HG03139 (cell line): ENCODE measurements around the gene FADS1.

Experiments
- ATAC-seq: cut with Tn5 transposase; IDR thresholded peaks from one replicate; pipeline ENCODE4 v1.9.1; 2021; ENCODE audit not compliant: unreplicated experiment

The FADS1 gene

DNA sequence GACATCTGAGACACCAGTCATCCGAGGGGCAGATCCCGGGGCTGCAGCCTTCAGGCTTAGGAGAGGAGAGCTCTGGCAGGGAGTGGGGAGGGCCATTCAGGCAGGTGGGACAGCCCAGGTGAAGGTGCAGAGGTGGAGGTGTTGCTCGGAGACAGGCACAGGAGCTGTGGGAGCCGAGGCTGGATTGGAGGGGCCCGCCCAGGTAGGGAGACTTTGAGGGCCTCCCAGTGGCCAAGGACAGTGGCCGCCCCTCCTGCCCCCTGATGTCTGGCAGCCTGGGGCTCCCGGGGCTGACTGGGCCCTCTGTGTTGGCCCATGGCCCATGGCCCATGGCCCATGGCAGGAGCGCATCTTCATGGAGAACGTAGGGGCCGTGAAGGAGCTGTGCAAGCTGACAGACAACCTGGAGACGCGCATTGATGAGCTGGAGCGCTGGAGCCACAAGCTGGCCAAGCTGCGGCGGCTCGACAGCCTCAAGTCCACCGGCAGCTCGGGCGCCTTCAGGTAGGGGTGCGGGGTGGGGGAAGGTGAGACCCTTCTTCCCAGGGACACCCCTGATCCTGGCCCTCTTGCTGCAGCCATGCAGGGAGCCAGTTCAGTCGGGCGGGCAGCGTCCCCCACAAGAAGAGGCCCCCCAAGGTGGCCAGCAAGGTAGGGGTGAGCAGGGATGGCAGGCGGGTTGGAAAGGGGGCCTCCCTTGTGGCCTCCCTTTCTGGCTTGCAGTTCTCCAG lies 37.7 kb downstream of the FADS1 start:
- ATAC-seq, result no peak

- ATAC-seq, result no peak
Measured at GRCh38 chr11:61778357-61778886, 38.4 kb downstream of the FADS1 start.

DNA sequence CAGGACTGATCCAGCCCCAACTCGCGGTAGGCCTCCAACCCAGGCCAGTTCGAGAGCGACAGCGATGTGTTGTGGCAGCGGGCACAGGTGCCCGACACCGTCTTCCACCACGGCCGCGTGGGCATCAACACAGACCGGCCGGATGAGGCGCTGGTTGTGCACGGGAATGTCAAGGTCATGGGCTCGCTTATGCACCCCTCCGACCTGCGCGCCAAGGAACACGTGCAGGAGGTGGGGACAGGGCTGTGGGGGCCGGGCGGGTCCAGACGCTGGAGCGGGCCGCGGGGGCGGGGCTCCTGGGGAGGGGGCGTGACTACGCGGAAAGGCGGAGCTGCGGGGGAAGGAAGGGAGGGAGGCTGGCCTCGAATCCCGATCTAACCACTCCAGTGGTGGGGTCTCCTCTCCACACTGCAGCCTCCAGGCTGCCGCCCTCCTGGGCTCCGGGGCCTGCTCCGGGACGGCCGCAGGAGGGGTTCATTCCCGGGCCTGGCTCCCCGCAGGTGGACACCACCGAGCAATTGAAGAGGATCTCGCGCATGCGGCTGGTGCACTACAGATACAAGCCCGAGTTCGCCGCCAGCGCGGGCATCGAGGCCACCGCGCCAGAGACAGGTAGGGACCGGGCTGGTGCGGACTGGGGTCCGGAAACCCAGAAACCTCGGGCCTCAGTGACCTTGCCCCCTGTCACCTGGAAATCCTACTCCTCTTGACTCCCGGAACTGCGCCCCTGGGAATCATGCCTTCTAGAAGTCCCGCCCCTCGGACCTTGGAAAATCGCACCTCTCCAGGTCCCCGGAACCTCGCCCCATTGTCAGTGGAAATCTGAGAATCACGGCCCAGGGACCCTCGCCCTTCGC lies 39.3 kb downstream of the FADS1 start:
- ATAC-seq, result no peak

DNA sequence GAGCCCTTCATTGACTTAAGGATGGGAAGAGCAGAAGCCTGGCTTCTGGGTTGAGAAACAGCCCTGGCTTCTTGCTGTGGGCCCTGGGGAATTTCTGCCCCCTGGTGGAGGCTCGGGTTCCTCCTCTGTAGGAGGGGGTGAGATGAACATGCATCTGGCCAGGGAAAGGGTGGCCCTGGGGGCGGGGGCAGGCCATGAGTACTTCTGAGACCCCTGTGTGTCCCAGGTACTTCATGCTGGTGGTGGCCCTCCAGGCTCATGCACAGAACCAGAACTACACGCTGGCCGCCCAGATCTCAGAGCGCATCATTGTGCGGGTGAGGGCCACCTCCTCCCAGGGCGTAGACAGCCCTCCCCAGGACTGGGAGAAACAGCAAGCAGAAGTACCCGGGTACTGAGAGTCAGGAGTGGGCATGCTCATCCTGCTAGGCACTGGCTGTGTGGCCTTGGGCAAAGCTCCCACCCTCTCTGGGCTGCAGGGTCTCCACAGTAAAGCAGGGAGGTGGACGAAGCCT lies 40.2 kb downstream of the FADS1 start:
- no peak for ATAC-seq

- no peak for ATAC-seq
Measured at GRCh38 chr11:61775606-61776554, 40.9 kb downstream of the FADS1 start.

DNA sequence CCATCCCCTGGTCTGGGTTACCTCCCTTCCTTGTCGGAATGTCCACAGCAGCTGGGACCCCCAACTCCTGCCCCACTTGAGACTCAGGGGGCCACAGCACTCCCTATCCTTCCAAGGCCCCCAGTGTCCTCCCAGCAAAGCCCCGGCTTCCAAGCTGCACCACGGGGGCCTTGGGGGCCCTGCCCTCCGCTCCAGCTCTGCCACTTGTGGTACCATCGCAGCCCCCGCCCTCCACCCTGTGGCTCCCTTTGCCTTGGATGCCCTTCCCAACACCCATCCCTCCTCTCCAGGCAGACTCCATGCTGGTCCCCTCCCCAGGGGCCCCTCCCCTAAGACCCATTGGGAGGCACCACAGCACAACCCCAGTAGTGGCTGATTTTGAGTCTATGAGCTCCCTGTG lies 41.7 kb downstream of the FADS1 start:
- no peak for ATAC-seq

GRCh38 chr11:61774411-61774810 lies 42.4 kb downstream of the FADS1 start:
- ATAC-seq, result no peak

DNA sequence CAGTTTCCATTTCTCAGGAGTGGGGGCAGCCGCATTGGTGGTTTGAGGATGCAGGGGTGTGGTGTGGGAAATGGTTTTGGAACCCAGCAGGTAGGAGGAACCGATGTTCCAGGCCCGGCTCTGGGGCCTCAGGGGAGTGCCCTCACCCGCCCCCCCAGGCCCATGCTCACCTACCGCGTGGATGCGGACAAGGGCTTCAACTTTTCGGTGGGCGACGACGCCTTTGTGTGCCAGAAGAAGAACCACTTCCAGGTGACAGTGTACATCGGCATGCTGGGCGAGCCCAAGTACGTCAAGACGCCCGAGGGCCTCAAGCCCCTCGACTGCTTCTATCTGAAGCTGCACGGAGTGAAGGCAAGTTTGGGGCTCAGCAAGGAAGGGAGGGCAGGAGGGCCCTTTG lies 43.0 kb downstream of the FADS1 start:
- no peak for ATAC-seq

GRCh38 chr11:61773356-61773755 lies 43.4 kb downstream of the FADS1 start:
- no peak for ATAC-seq

- no peak for ATAC-seq
Measured at GRCh38 chr11:61771985-61772455, 44.8 kb downstream of the FADS1 start.

GRCh38 chr11:61771195-61771894 lies 45.5 kb downstream of the FADS1 start:
- no peak for ATAC-seq

GRCh38 chr11:61769946-61770683 lies 46.7 kb downstream of the FADS1 start:
- ATAC-seq, result no peak

DNA sequence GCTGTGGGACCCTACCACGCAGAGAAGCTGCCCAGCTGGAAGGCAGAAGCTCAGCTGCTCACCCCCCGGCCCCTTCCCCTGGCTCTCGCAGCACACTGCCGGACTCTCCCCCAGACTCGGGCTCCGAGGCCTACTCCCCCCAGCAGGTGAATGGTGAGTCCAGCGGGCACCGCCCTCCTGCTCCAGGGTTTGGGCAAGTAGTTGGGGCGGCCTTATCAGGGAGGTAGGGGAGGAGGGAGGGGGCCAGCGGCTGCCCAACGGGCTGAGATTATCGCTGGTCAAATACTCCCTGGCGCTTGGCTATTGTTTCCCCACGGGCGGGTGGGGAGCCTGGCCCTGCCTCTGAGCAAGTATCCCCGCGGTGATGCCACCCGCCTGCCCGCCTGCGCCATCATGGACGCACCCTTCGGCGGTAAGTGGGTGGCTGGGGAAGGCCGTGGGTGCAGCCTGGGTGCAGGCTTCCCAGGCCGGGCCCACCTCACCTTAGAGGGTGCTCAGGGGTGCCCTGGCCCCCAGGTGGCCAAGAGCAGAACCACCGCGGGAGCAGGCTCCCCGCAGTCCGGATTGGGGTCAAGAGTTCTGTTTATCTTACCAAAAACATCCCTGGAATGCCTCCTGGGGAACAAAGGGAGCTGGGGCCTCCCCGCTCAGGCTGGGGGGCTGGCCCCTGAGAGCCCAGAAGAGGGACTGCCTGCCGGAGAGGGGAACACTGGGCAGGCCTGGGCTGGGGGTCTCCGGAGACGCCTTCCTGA lies 47.5 kb downstream of the FADS1 start:
- ATAC-seq, result no peak

GRCh38 chr11:61768376-61769076 lies 48.3 kb downstream of the FADS1 start:
- no peak for ATAC-seq

GRCh38 chr11:61766353-61766841 lies 50.4 kb downstream of the FADS1 start:
- ATAC-seq, result no peak

- no peak for ATAC-seq
Measured at GRCh38 chr11:61765550-61766253, 51.1 kb downstream of the FADS1 start.

GRCh38 chr11:61764606-61765260 lies 52.1 kb downstream of the FADS1 start:
- ATAC-seq, result no peak
